GM19455 (cell line): ENCODE measurements around the gene KRTDAP.

Source experiments
- ATAC-seq: cut with Tn5 transposase; IDR thresholded peaks from one replicate; pipeline ENCODE4 v1.9.1; 2021; ENCODE audit not compliant: unreplicated experiment

Gene KRTDAP

DNA sequence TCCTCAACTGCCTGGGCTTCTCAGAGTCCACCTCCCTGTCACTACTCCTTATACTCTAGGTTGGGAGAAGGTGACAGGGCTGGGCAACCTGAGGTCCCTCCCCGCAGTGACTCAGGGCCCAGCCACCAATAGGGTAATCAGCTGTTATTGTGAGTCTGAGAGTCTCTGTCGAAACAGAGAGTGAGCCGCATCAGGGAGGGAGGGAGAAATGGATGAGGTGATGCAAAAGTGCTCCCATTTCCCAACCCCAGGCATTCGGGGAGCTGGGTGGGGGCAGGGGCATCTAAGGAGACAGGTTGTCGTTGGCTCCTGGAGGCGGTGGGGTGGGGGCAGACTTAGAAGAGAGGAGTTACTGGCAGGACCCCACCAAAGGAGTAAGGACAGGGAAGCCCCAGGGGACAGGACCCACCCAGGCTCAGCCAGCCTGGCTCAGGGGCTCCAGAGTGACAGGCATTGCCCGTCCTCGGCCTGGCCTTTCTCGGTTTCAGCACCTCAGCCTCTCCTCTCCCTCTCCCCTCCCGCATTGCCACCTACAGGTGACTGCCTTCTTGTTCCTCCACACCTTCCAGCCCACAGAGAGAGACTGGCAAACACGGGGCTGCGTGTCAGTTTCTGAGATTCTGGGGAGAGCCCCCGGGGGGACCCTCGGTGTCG lies 23.5 kb upstream of the KRTDAP start, which contains the start of gene DMKN:
Gene DMKN, minus strand, starts transcription at position 22 of the 654 bp plus-strand sequence. CDS start 174 bp downstream, outside the sequence.
- no peak for ATAC-seq

- ATAC-seq, result no peak
These were observed 22.8 kb upstream of the KRTDAP start for GRCh38 chr19:35512831-35513627.

- no peak for ATAC-seq
These were observed 21.1 kb upstream of the KRTDAP start for GRCh38 chr19:35511337-35511736.

- ATAC-seq, result no peak
These were observed 20.3 kb upstream of the KRTDAP start for GRCh38 chr19:35510626-35510964.

GRCh38 chr19:35509861-35510625 lies 19.8 kb upstream of the KRTDAP start:
- ATAC-seq, result no peak

DNA sequence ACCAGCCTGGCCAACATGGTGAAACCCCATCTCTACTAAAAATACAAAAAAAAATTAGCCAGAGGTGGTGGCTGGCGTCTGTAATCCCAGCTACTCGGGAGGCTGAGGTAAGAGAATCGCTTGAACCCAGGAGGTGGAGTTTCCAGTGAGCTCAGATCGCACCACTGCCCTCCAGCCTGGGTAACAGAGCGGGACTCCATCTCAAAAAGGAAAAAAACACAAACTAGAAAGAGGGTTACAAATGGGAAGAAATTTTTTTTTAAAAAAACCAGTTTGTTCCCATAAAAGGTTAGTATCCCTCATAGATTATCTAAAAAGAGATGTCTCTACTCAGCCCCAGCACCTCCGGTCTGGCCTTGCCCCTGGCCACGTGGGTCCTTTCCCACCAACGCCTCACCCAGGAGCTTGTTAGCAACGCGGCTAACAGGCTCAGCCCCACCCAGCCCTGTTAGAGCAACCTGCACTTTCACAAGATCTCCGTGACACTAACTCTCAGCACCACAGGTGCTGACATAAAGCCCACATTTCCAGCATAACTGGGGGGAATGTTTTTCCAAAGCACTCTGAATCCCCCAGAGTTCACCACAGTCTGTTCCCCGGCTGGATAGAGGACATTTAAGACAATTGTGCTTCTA lies 18.9 kb upstream of the KRTDAP start:
- no peak for ATAC-seq

GRCh38 chr19:35508129-35508528 lies 17.9 kb upstream of the KRTDAP start:
- no peak for ATAC-seq

DNA sequence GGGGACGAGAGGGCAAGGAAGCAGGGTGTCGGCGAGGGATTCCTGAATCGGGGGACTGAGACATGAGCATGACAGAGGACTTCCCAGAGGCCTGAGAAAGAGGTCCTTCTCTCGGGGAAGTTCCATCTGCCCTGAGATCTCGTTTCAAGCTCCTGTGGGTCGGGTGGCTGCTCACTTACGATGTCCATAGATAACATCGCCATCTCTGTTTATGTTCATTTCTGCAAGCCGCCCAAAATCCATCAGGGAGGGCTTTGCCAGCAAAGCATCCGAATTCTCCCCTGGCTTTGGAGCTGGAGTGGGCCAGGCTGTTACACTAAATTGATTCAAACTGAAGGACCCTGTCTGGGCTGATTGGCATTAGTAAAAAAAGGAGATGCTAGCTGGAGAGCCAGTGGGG lies 17.3 kb upstream of the KRTDAP start:
- no peak for ATAC-seq

DNA sequence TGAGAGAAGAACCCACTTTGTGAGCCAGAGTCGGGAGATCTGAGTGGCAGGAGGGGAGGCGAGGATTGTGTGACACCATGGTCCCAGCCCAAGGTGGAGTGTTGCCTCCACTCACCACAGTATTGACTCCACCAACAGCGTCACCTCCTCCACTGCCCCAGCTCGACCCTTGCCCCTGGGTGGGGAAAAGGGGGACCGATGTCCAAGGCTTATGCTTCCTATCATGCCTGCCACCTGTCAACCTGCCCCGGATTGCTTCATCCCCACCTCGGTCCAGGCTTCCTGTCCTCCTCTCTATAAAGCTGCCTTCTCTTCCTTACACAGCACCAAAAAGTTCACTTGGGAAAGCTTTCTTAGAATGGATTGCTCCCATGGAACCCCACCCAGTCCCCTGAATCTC lies 15.7 kb upstream of the KRTDAP start:
- no peak for ATAC-seq

GRCh38 chr19:35502751-35503150 lies 12.5 kb upstream of the KRTDAP start:
- no peak for ATAC-seq

DNA sequence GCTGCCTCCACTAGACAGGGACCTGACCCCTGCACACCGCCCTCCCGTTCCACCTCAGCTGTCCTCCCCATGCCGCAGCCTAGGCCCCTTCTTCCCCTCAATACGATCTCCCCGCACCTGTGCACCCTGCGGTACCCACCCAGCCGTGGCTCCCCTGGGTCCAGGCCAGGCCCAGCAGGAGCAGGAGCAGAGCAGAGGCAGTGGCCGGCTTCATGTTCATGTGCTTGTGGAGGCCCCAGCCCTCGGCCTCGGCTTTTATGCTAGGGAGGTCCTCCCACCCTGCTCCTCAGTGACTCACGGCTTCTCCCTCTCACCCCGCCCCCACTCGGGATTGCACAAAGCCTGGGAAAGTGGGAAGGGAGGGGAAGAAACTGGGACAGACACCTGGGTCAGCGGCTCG lies 11.4 kb upstream of the KRTDAP start:
- ATAC-seq, result no peak

GRCh38 chr19:35500611-35501010 lies 10.3 kb upstream of the KRTDAP start:
- no peak for ATAC-seq

GRCh38 chr19:35498984-35499527 lies 8.8 kb upstream of the KRTDAP start:
- no peak for ATAC-seq

DNA sequence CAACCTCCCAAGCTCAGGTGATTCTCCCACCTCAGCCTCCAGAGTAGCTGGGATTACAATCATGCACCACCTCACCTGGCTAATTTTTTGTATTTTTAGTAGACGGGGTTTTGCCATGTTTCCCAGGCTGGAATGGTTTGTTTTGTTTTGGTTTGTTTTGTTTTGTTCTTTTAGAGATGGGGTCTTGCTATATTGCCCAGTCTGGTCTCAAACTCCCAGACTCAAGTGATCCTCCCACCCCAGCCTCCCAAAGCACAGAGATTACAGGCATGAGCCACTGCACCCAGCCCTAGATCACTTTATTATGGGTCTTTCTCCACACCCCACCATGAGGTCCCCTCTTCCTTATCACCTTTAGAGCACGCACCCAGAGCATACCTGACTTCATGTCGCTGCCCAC lies 8.0 kb upstream of the KRTDAP start:
- ATAC-seq, result no peak

GRCh38 chr19:35497406-35497805 lies 7.1 kb upstream of the KRTDAP start:
- ATAC-seq, result no peak

DNA sequence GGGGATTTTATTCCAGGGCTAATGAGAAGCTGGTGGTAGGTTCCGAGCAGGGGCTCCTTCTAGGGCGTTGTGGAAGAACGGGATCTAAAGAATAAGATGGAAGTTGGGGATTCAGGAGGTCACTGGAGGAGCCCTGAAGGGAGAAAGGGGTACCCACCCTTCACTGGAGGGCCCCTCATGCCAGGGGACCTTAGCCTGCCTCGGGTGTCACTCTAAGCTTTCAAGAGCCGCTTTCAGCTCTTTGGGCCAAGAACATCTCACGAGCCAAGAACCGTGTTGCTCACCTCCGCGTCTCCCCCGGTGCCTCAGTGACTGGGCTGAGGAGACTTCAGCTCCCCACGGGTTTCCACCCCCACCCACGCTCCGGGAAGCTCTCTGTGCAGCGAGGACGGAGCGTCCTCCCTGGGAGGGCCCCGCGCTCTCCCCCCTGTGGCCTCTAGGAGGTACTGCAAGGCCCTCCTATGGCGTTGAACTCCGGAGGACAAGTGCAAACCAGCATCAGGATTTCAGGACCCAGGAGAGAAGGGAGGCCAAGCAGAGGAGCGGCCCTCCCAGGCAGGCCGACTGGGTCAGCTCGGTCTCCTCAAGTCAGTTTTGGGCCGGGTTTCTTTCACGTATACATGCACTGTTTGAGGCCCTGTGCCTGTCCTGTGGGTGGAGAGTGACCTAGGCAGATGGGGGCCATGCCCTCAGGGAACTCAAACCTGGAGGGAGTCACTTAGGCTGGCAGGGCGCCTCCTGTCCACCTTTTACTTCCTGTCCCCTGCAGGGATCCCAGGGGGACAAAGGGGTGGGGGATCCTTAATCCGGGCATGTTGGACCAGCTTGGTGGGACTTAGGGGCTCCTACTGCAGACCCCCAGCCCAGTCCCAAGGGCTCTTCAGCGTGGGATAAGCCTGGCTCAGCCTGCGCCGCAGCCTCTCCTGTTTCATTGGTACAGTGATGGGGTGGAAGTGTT lies 5.1 kb upstream of the KRTDAP start:
- ATAC-seq, result no peak

DNA sequence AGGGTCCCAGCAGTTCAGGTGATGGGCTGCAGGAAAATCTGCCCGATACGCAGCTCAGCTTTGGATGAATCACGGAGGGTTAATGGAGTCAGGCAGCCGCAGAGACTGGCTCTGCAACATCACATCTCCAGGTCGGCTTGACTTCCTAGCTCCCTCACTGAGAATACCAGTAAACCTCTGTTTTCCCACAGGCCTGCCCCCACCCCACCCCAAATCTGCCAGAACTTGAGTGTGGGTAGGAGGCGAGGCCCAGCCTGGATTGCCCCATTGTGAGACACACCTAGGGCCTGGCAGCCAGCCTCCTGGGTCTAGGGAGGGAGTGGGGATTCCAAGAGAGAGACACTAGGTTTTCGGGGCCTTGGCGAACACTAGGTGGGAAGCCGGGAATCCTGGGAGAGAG lies 3.7 kb upstream of the KRTDAP start:
- ATAC-seq, result no peak

DNA sequence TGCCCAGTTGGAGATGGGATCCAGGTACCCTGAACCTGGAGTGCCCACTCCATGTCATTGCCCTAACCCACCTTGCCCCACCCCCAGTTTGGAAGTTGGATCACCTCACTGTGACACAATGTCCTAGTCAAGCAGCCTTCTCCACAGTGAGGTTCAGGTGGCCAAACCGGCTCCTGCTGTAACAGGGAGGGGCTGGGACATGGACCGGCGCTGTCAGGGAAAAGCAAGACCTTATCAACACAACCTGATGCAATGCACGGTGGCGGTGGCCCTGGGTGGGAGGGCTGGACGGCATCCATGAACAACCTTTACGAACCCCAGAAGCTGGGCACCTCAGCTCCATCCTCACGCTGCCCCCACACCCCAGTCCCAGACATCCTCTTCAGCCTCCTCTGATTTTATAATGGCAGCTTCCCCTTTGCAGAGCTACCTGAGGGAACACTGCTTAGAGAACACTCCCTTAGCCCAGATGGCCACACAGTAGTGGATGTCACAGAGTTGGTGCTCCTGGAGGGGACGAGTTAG lies 1.6 kb upstream of the KRTDAP start:
- ATAC-seq, result no peak

- ATAC-seq, result no peak
These were observed 1.6 kb downstream of the KRTDAP start for GRCh38 chr19:35488677-35489076.
